ENCODE measurements around the gene BTBD1.
"Not testable (repeated sequence)": the region's sequence is repeated elsewhere in the genome, so short reads cannot be mapped to it uniquely, and the experiment has no call there.

The BTBD1 gene

GRCh38 chr15:83092309-83092976 is 25.4 kb upstream of the BTBD1 start:
- DNase-seq = no peak

GRCh38 chr15:83091965-83092308 is 24.9 kb upstream of the BTBD1 start:
- DNase-seq = not testable (repeated sequence)

- no peak for DNase-seq
Measured at GRCh38 chr15:83090465-83090864, 23.4 kb upstream of the BTBD1 start.

- no peak for DNase-seq
Measured at GRCh38 chr15:83088876-83089275, 21.8 kb upstream of the BTBD1 start.

GRCh38 chr15:83087576-83087975 is 20.5 kb upstream of the BTBD1 start:
- DNase-seq = no peak

GRCh38 chr15:83085864-83086552 is 19.0 kb upstream of the BTBD1 start:
- not testable (repeated sequence) for DNase-seq

- not testable (repeated sequence) for DNase-seq
Measured at GRCh38 chr15:83085461-83085860, 18.4 kb upstream of the BTBD1 start.

GRCh38 chr15:83082730-83083386 is 15.8 kb upstream of the BTBD1 start:
- DNase-seq = no peak

GRCh38 chr15:83081256-83082014 is 14.4 kb upstream of the BTBD1 start:
- no peak for DNase-seq

GRCh38 chr15:83078712-83079111 is 11.7 kb upstream of the BTBD1 start:
- no peak for DNase-seq

- DNase-seq = no peak
Measured at GRCh38 chr15:83077491-83078230, 10.6 kb upstream of the BTBD1 start.

GRCh38 chr15:83069211-83069642 is 2.2 kb upstream of the BTBD1 start:
- DNase-seq = not testable (repeated sequence)

- DNase-seq = no peak
Measured at GRCh38 chr15:83068054-83068453, 1.0 kb upstream of the BTBD1 start.

GRCh38 chr15:83067638-83067962 is 548 bp upstream of the BTBD1 start:
- DNase-seq = no peak

- no peak for DNase-seq
Measured at GRCh38 chr15:83066034-83066733, 868 bp downstream of the BTBD1 start.

- no peak for DNase-seq
Measured at GRCh38 chr15:83065431-83065830, 1.6 kb downstream of the BTBD1 start.

- DNase-seq = no peak
Measured at GRCh38 chr15:83064859-83065258, 2.2 kb downstream of the BTBD1 start.

- no peak for DNase-seq
Measured at GRCh38 chr15:83063551-83063950, 3.5 kb downstream of the BTBD1 start.

GRCh38 chr15:83062768-83063180 is 4.3 kb downstream of the BTBD1 start:
- DNase-seq = no peak

- DNase-seq = no peak
Measured at GRCh38 chr15:83061680-83062079, 5.4 kb downstream of the BTBD1 start.

GRCh38 chr15:83057696-83058376 is 9.2 kb downstream of the BTBD1 start:
- no peak for DNase-seq

- no peak for DNase-seq
Measured at GRCh38 chr15:83057002-83057401, 10.1 kb downstream of the BTBD1 start.

All from DMS79 treated with DMSO at 0.1 percent for 48 hours (cell line).